ENCODE results near the gene SH3RF2. TPM values are rescaled to one million over a fixed set of nuclear protein-coding genes. Genes with fewer than 3 reads are reported as not detected.
A peak's percentile ranks its signal among the peaks of the same experiment; 100 is the strongest.

The SH3RF2 gene
- total and polyA plus RNA-seq, 2 of the 13 experiments (the other 11 are each of a cell fraction or from before 2014, with no cell fraction given), result 2.6 to 3.7 TPM

GRCh38 chr5:146025681-146026080 lies 89.3 kb downstream of the SH3RF2 start:
- H3K27me3 ChIP-seq (ENCODE audit: control insufficient read depth in 1 of 2, insufficient read depth in 2 of 2, low read length in 2 of 2), result no peaks in the 10 kb centered on the region
- H3K9ac ChIP-seq (ENCODE audit: insufficient read depth, low read depth, low read length), result no peak overlapping the region
- 68% methylated on average over 1 of the region's 1 CpG for WGBS (ENCODE audit: low lambda C conversion rate)
- H4K20me1 ChIP-seq (ENCODE audit: insufficient read depth, low read length), result no peaks in the 10 kb centered on the region
- no peaks in the 10 kb centered on the region; a peak in 1 of 5 replicates for H3K36me3 ChIP-seq (replicated peaks in 1 of 2; ENCODE audit: control insufficient read depth in 1 of 2, insufficient read depth in 2 of 2, low read length in 2 of 2)
- TF ChIP-seq POGZ (CRISPR knock-in tag; IDR thresholded peaks at IDR 0.05), result no peak
- TF ChIP-seq MATR3 (CRISPR knock-in tag; IDR thresholded peaks at IDR 0.05), result no peak
- no peak for TF ChIP-seq BRCA1 (CRISPR knock-in tag; IDR thresholded peaks at IDR 0.05)
- peak; percentile 87 for TF ChIP-seq ZNF629 (CRISPR knock-in tag; conservative IDR thresholded peaks at IDR 0.05)
- TF ChIP-seq CHD4 (IDR thresholded peaks at IDR 0.05; ENCODE audit: borderline replicate concordance, low read length), result no peak
- no peak for TF ChIP-seq IRF2 (CRISPR knock-in tag; IDR thresholded peaks at IDR 0.05)
- intact Hi-C loops (cut with micrococcal nuclease; ENCODE audit: unreplicated experiment) (loop anchor here (5.0 kb wide), 2 partner anchors 48 to 88 kb away; partner anchors contain the start of gene SH3RF2), in situ Hi-C loops (cut with HindIII; ENCODE audit: extremely low pct_ligation_motif_present, low pct_unique_long_range_greater_than_20kb) (no loop called here)
- no peak for FAIRE-seq
- POLR2A ChIA-PET, result interaction anchor here (1.3 to 1.9 kb wide), 5 partner anchors 44 to 190 kb away, joined by 4 to 7 read pairs (median 5); partner anchors contain the start of gene PRELID2
- no peak overlapping the region for H2AFZ ChIP-seq (ENCODE audit: low read length)
- no peak overlapping the region for H3K4me3 ChIP-seq (replicated peaks in 1 of 3; ENCODE audit: insufficient read depth in 1 of 3, low read depth in 2 of 3, low read length in 3 of 3)
- DNase-seq (ENCODE audit: low spot score), result no peak
- H3K4me1 ChIP-seq (ENCODE audit: insufficient read depth, low read length), result peaks cover 24% of the 10 kb centered on the region
- no TSS peak for BruUV-seq (replicated peaks)
- no peak for ATAC-seq
- CTCF ChIA-PET (ENCODE audit: low intra/inter-chr PET ratio, low total read pairs), result no interaction called here
- no peaks in the 10 kb centered on the region for H3K79me2 ChIP-seq (ENCODE audit: insufficient read depth, low read length)
- H3K27ac ChIP-seq (ENCODE audit: extremely low read length, insufficient read depth, low read length), result no peak overlapping the region
- no peak overlapping the region; the same call in 1 of the 2 replicates for H3K4me2 ChIP-seq (ENCODE audit: low read depth, low read length)
- H3K9me3 ChIP-seq (ENCODE audit: low read length), result no peaks in the 10 kb centered on the region

- H3K4me2 ChIP-seq (ENCODE audit: low read depth, low read length), result no peak overlapping the region
- no peaks in the 10 kb centered on the region for H4K20me1 ChIP-seq (ENCODE audit: insufficient read depth, low read length)
- 90% methylated on average over 8 of the region's 8 CpGs for WGBS (ENCODE audit: low lambda C conversion rate)
- DNase-seq (ENCODE audit: low spot score) (no peak), ATAC-seq (no peak), FAIRE-seq (no peak)
- H3K79me2 ChIP-seq (ENCODE audit: insufficient read depth, low read length), result no peaks in the 10 kb centered on the region
- intact Hi-C loops (cut with micrococcal nuclease; ENCODE audit: unreplicated experiment) (loop anchor here (5.0 kb wide), 2 partner anchors 49 to 89 kb away; partner anchors contain the start of gene SH3RF2), in situ Hi-C loops (cut with HindIII; ENCODE audit: extremely low pct_ligation_motif_present, low pct_unique_long_range_greater_than_20kb) (no loop called here)
- H3K36me3 ChIP-seq (replicated peaks in 1 of 2; ENCODE audit: control insufficient read depth in 1 of 2, insufficient read depth in 2 of 2, low read length in 2 of 2), result no peaks in the 10 kb centered on the region; a peak in 1 of 5 replicates
- H2AFZ ChIP-seq (ENCODE audit: low read length), result no peak overlapping the region
- H3K4me3 ChIP-seq (replicated peaks in 1 of 3; ENCODE audit: insufficient read depth in 1 of 3, low read depth in 2 of 3, low read length in 3 of 3), result no peak overlapping the region
- H3K9ac ChIP-seq (ENCODE audit: insufficient read depth, low read depth, low read length), result no peak overlapping the region
- H3K4me1 ChIP-seq (ENCODE audit: insufficient read depth, low read length), result peaks cover 24% of the 10 kb centered on the region
- POLR2A ChIA-PET, result interaction anchor here (1.9 kb wide), 1 partner anchor 191 kb away, joined by 7 read pairs; the partner anchor contains the start of gene PRELID2
- H3K27me3 ChIP-seq (ENCODE audit: control insufficient read depth in 1 of 2, insufficient read depth in 2 of 2, low read length in 2 of 2), result no peaks in the 10 kb centered on the region
- H3K27ac ChIP-seq (ENCODE audit: extremely low read length, insufficient read depth, low read length), result no peak overlapping the region
- CTCF ChIA-PET (ENCODE audit: low intra/inter-chr PET ratio, low total read pairs), result no interaction called here
- TF ChIP-seq ZNF629 (CRISPR knock-in tag; conservative IDR thresholded peaks at IDR 0.05) (peak; percentile 82), RERE (CRISPR knock-in tag; IDR thresholded peaks at IDR 0.05; ENCODE audit: low read depth) (no peak)
- BruUV-seq (replicated peaks), result no TSS peak
- H3K9me3 ChIP-seq (ENCODE audit: low read length), result no peaks in the 10 kb centered on the region
Observed at GRCh38 chr5:146026307-146027010, 90.1 kb downstream of the SH3RF2 start.
